HG03521 (cell line): ENCODE results near the gene TFCP2.

Experiments used
- ATAC-seq: cut with Tn5 transposase; IDR thresholded peaks from one replicate; pipeline ENCODE4 v1.9.1; 2021; ENCODE audit warnings: mild to moderate bottlenecking, moderate library complexity; ENCODE audit not compliant: unreplicated experiment

TFCP2 gene

GRCh38 chr12:51197736-51198567 is 25.0 kb upstream of the TFCP2 start:
- ATAC-seq, result no peak

- no peak for ATAC-seq
Observed at GRCh38 chr12:51196547-51196946, 23.6 kb upstream of the TFCP2 start.

GRCh38 chr12:51195841-51196240 is 22.9 kb upstream of the TFCP2 start:
- no peak for ATAC-seq

GRCh38 chr12:51192284-51192671 is 19.3 kb upstream of the TFCP2 start:
- ATAC-seq, result no peak

- no peak for ATAC-seq
Observed at GRCh38 chr12:51191516-51192283, 18.8 kb upstream of the TFCP2 start.

GRCh38 chr12:51190820-51191219 is 17.9 kb upstream of the TFCP2 start:
- no peak for ATAC-seq

- ATAC-seq, result no peak
Observed at GRCh38 chr12:51189790-51190355, 16.9 kb upstream of the TFCP2 start.

- ATAC-seq, result no peak
Observed at GRCh38 chr12:51188359-51189051, 15.6 kb upstream of the TFCP2 start.

GRCh38 chr12:51187370-51187987 is 14.5 kb upstream of the TFCP2 start:
- no peak for ATAC-seq

- no peak for ATAC-seq
Observed at GRCh38 chr12:51186465-51187085, 13.6 kb upstream of the TFCP2 start.

- ATAC-seq, result no peak
Observed at GRCh38 chr12:51185171-51185717, 12.3 kb upstream of the TFCP2 start.

- no peak for ATAC-seq
Observed at GRCh38 chr12:51183816-51184215, 10.9 kb upstream of the TFCP2 start.

GRCh38 chr12:51183349-51183748 is 10.4 kb upstream of the TFCP2 start:
- ATAC-seq, result no peak

- no peak for ATAC-seq
Observed at GRCh38 chr12:51181558-51181957, 8.6 kb upstream of the TFCP2 start.

GRCh38 chr12:51177897-51178296 is 5.0 kb upstream of the TFCP2 start:
- no peak for ATAC-seq

GRCh38 chr12:51174501-51174900 is 1.6 kb upstream of the TFCP2 start:
- ATAC-seq, result no peak

GRCh38 chr12:51171884-51172514 is 936 bp downstream of the TFCP2 start:
- ATAC-seq, result no peak

- no peak for ATAC-seq
Observed at GRCh38 chr12:51163795-51164194, 9.1 kb downstream of the TFCP2 start.

GRCh38 chr12:51162217-51162616 is 10.7 kb downstream of the TFCP2 start:
- no peak for ATAC-seq
